ENCODE data around the gene CSAD. TPM values are rescaled to one million over a fixed set of nuclear protein-coding genes. Genes with fewer than 3 reads are reported as not detected.
A peak's percentile ranks its signal among the peaks of the same experiment; 100 is the strongest.

The CSAD gene
- total and polyA plus RNA-seq, 2 of the 13 experiments (the other 11 are each of a cell fraction or from before 2014, with no cell fraction given), result 7.2 to 23.5 TPM

DNA sequence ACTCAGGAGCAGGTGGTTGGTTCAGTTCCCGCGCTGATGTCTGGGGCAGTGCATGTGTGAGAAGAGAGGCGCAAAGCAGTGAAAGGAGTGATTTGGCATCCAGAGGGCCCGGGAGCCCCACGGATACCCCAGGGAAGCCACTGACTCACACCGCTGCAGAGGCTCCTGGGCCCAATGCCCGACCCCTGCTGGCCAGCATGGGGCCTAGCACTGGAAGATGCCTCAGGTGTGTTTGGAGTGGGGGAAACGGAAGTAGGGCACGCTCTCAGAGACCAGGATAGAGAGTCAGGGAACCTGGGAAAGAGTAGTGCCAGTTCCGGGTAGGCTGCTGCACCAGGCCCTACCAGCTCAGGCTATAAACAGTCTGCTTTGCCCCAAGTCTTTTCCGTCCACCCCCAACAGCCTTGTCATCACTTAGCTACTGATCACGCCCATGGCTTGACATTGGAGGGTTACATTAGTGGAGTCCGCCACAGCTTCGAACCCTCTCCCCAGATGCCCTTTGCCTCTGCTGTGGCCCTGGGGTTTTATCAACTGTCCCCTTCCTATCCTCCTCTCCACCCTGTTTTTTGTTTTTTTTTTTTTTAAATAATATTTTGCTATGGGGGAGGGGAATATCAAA is 9.5 kb upstream of the CSAD start (continued):
- TF ChIP-seq, protein P1, sequence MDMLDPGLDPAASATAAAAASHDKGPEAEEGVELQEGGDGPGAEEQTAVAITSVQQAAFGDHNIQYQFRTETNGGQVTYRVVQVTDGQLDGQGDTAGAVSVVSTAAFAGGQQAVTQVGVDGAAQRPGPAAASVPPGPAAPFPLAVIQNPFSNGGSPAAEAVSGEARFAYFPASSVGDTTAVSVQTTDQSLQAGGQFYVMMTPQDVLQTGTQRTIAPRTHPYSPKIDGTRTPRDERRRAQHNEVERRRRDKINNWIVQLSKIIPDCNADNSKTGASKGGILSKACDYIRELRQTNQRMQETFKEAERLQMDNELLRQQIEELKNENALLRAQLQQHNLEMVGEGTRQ (IDR thresholded peaks at IDR 0.05; ENCODE audit: low read depth, low read length), result no peak
- TF ChIP-seq, protein P1 (CRISPR knock-in tag; IDR thresholded peaks at IDR 0.05; ENCODE audit: borderline replicate concordance), result no peak
- TF ChIP-seq EZH2 (conservative IDR thresholded peaks at IDR 0.05; ENCODE audit: low read depth, low read length) (no peak), ZEB1 (IDR thresholded peaks at IDR 0.05; ENCODE audit: insufficient replicate concordance, low read depth) (no peak), KDM6A (CRISPR knock-in tag; IDR thresholded peaks at IDR 0.05; ENCODE audit: low read depth) (no peak), AGO2 (optimal IDR thresholded peaks at IDR 0.05; ENCODE audit: low read depth, low read length) (peak; percentile 86), TAF15 (IDR thresholded peaks at IDR 0.05; ENCODE audit: low read depth, low read length, poor library complexity, severe bottlenecking) (no peak), IKZF1 (IDR thresholded peaks at IDR 0.05) (no peak), ZNF790 (CRISPR knock-in tag; IDR thresholded peaks at IDR 0.05; ENCODE audit: borderline replicate concordance) (no peak), JDP2 (CRISPR knock-in tag; IDR thresholded peaks at IDR 0.05; ENCODE audit: borderline replicate concordance) (no peak), XBP1 (CRISPR knock-in tag; IDR thresholded peaks at IDR 0.05) (no peak)
- TF ChIP-seq, protein P2, sequence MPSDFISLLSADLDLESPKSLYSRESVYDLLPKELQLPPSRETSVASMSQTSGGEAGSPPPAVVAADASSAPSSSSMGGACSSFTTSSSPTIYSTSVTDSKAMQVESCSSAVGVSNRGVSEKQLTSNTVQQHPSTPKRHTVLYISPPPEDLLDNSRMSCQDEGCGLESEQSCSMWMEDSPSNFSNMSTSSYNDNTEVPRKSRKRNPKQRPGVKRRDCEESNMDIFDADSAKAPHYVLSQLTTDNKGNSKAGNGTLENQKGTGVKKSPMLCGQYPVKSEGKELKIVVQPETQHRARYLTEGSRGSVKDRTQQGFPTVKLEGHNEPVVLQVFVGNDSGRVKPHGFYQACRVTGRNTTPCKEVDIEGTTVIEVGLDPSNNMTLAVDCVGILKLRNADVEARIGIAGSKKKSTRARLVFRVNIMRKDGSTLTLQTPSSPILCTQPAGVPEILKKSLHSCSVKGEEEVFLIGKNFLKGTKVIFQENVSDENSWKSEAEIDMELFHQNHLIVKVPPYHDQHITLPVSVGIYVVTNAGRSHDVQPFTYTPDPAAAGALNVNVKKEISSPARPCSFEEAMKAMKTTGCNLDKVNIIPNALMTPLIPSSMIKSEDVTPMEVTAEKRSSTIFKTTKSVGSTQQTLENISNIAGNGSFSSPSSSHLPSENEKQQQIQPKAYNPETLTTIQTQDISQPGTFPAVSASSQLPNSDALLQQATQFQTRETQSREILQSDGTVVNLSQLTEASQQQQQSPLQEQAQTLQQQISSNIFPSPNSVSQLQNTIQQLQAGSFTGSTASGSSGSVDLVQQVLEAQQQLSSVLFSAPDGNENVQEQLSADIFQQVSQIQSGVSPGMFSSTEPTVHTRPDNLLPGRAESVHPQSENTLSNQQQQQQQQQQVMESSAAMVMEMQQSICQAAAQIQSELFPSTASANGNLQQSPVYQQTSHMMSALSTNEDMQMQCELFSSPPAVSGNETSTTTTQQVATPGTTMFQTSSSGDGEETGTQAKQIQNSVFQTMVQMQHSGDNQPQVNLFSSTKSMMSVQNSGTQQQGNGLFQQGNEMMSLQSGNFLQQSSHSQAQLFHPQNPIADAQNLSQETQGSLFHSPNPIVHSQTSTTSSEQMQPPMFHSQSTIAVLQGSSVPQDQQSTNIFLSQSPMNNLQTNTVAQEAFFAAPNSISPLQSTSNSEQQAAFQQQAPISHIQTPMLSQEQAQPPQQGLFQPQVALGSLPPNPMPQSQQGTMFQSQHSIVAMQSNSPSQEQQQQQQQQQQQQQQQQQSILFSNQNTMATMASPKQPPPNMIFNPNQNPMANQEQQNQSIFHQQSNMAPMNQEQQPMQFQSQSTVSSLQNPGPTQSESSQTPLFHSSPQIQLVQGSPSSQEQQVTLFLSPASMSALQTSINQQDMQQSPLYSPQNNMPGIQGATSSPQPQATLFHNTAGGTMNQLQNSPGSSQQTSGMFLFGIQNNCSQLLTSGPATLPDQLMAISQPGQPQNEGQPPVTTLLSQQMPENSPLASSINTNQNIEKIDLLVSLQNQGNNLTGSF (CRISPR knock-in tag; IDR thresholded peaks at IDR 0.05), result no peak
- TF ChIP-seq, protein P3, sequence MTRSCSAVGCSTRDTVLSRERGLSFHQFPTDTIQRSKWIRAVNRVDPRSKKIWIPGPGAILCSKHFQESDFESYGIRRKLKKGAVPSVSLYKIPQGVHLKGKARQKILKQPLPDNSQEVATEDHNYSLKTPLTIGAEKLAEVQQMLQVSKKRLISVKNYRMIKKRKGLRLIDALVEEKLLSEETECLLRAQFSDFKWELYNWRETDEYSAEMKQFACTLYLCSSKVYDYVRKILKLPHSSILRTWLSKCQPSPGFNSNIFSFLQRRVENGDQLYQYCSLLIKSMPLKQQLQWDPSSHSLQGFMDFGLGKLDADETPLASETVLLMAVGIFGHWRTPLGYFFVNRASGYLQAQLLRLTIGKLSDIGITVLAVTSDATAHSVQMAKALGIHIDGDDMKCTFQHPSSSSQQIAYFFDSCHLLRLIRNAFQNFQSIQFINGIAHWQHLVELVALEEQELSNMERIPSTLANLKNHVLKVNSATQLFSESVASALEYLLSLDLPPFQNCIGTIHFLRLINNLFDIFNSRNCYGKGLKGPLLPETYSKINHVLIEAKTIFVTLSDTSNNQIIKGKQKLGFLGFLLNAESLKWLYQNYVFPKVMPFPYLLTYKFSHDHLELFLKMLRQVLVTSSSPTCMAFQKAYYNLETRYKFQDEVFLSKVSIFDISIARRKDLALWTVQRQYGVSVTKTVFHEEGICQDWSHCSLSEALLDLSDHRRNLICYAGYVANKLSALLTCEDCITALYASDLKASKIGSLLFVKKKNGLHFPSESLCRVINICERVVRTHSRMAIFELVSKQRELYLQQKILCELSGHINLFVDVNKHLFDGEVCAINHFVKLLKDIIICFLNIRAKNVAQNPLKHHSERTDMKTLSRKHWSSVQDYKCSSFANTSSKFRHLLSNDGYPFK (CRISPR knock-in tag; IDR thresholded peaks at IDR 0.05; ENCODE audit: borderline replicate concordance), result peak; percentile 24; the same call in 1 of the 2 replicates
- TF ChIP-seq, protein P4, sequence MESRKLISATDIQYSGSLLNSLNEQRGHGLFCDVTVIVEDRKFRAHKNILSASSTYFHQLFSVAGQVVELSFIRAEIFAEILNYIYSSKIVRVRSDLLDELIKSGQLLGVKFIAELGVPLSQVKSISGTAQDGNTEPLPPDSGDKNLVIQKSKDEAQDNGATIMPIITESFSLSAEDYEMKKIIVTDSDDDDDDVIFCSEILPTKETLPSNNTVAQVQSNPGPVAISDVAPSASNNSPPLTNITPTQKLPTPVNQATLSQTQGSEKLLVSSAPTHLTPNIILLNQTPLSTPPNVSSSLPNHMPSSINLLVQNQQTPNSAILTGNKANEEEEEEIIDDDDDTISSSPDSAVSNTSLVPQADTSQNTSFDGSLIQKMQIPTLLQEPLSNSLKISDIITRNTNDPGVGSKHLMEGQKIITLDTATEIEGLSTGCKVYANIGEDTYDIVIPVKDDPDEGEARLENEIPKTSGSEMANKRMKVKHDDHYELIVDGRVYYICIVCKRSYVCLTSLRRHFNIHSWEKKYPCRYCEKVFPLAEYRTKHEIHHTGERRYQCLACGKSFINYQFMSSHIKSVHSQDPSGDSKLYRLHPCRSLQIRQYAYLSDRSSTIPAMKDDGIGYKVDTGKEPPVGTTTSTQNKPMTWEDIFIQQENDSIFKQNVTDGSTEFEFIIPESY (CRISPR knock-in tag; IDR thresholded peaks at IDR 0.05), result peak; percentile 85
- TF ChIP-seq, protein P5, sequence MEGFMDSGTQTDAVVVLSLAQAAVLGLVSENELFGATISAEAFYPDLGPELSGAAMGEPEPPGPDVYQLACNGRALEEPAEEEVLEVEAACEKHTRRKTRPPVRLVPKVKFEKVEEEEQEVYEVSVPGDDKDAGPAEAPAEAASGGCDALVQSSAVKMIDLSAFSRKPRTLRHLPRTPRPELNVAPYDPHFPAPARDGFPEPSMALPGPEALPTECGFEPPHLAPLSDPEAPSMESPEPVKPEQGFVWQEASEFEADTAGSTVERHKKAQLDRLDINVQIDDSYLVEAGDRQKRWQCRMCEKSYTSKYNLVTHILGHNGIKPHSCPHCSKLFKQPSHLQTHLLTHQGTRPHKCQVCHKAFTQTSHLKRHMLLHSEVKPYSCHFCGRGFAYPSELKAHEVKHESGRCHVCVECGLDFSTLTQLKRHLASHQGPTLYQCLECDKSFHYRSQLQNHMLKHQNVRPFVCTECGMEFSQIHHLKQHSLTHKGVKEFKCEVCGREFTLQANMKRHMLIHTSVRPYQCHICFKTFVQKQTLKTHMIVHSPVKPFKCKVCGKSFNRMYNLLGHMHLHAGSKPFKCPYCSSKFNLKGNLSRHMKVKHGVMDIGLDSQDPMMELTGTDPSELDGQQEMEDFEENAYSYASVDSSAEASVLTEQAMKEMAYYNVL (CRISPR knock-in tag; IDR thresholded peaks at IDR 0.05; ENCODE audit: borderline replicate concordance), result no peak

All from HepG2 (cell line).